DND-41 (cell line): ENCODE data around the gene EOGT.

Experiments used
- ATAC-seq: fragments of 200-7000 bp; cut with Tn5 transposase; 3 replicates; pipeline ENCODE4 v1.9.1; 2021; ENCODE audit warnings: low read depth; ENCODE audit not compliant: insufficient read depth
- DNase-seq: peaks from one replicate; pipeline ENCODE4 v3.0.0-alpha.2; 2020
- H2AFZ ChIP-seq: 2 replicates; pipeline ENCODE4 v1.6.0; 2012; ENCODE audit warnings: low read depth, low read length
- H3K27ac ChIP-seq: 2 replicates; pipeline ENCODE4 v1.5.1; 2012; ENCODE audit warnings: low read length, inconsistent platforms
- H3K27me3 ChIP-seq: fragments of 200-600 bp; sonication (generic); 2 replicates; pipeline ENCODE4 v1.6.0; 2012; ENCODE audit warnings: low read length, mild to moderate bottlenecking, inconsistent platforms; ENCODE audit not compliant: insufficient read depth, poor library complexity
- H3K36me3 ChIP-seq: 2 replicates; pipeline ENCODE4 v1.5.1; 2012; ENCODE audit warnings: low read length, inconsistent platforms; ENCODE audit not compliant: insufficient read depth
- H3K4me1 ChIP-seq: 2 replicates; pipeline ENCODE4 v1.5.1; 2012; ENCODE audit warnings: mild to moderate bottlenecking, low read length; ENCODE audit not compliant: insufficient read depth
- H3K4me2 ChIP-seq: 2 replicates; pipeline ENCODE4 v1.6.0; 2012; ENCODE audit warnings: mild to moderate bottlenecking, moderate library complexity, low read length, inconsistent platforms; ENCODE audit not compliant: insufficient read depth
- H3K4me3 ChIP-seq, 2 experiments: fragments of 200-600 bp in 1 of 2; shearing (Covaris generic) in 1 of 2; 2 replicates each; pipeline ENCODE4 v1.5.1; 2012 to 2016; ENCODE audit warnings: inconsistent platforms in 2 of 2, low read length in 2 of 2, mild to moderate bottlenecking in 2 of 2, low read depth in 1 of 2, moderate library complexity in 1 of 2
- H3K79me2 ChIP-seq: 2 replicates; pipeline ENCODE4 v1.6.0; 2012; ENCODE audit warnings: low read length, inconsistent platforms; ENCODE audit not compliant: insufficient read depth
- H3K9ac ChIP-seq: 2 replicates; pipeline ENCODE4 v1.6.0; 2012; ENCODE audit warnings: low read depth, mild to moderate bottlenecking, inconsistent platforms, low read length, moderate library complexity
- H3K9me3 ChIP-seq: 2 replicates; pipeline ENCODE4 v1.5.1; 2012; ENCODE audit warnings: low read length, moderate library complexity, mild to moderate bottlenecking, inconsistent platforms; ENCODE audit not compliant: insufficient read depth, severe bottlenecking
- H4K20me1 ChIP-seq: 2 replicates; pipeline ENCODE4 v1.6.0; 2012; ENCODE audit warnings: low read length; ENCODE audit not compliant: insufficient read depth
- CTCF ChIP-seq: IDR thresholded peaks from 2 replicates; pipeline ENCODE4 v1.5.1; 2012; ENCODE audit warnings: borderline replicate concordance, low read length, moderate library complexity, mild to moderate bottlenecking; ENCODE audit not compliant: poor library complexity, severe bottlenecking; ENCODE audit errors: extremely low read depth
- EZH2 ChIP-seq: IDR thresholded peaks from 3 replicates; pipeline ENCODE4 v1.6.1; 2012; ENCODE audit warnings: borderline replicate concordance, low read depth, mild to moderate bottlenecking, moderate library complexity, low read length, inconsistent platforms; ENCODE audit not compliant: severe bottlenecking

EOGT gene

GRCh38 chr3:68963376-68963775, 50.1 kb downstream of the EOGT start:
- no peak for TF ChIP-seq EZH2
- no peak for TF ChIP-seq CTCF
- Histone ChIP-seq H2AFZ (no peak overlapping the region), H3K79me2 (no peaks in the 10 kb centered on the region), H4K20me1 (no peaks in the 10 kb centered on the region), H3K4me3 (no peak overlapping the region), H3K36me3 (no peaks in the 10 kb centered on the region), H3K9me3 (no peaks in the 10 kb centered on the region), H3K9ac (no peak overlapping the region), H3K27ac (no peak overlapping the region), H3K27me3 (peaks cover 18% of the 10 kb centered on the region), H3K4me1 (no peaks in the 10 kb centered on the region), H3K4me2 (no peak overlapping the region)
- DNase-seq = no peak
- ATAC-seq = no peak

- H3K4me1 ChIP-seq = no peaks in the 10 kb centered on the region
- H3K9ac ChIP-seq = no peak overlapping the region
- ATAC-seq (no peak), DNase-seq (no peak)
- peaks cover 25% of the 10 kb centered on the region for H3K27me3 ChIP-seq
- H3K79me2 ChIP-seq = no peaks in the 10 kb centered on the region
- no peak overlapping the region for H3K4me2 ChIP-seq
- H3K27ac ChIP-seq = no peak overlapping the region
- H2AFZ ChIP-seq = no peak overlapping the region
- TF ChIP-seq EZH2 (no peak), CTCF (no peak)
- H4K20me1 ChIP-seq = no peaks in the 10 kb centered on the region
- no peak overlapping the region for H3K4me3 ChIP-seq
- H3K9me3 ChIP-seq = no peaks in the 10 kb centered on the region
- H3K36me3 ChIP-seq = no peaks in the 10 kb centered on the region
These were observed 54.6 kb downstream of the EOGT start for GRCh38 chr3:68958932-68959331.

- no peaks in the 10 kb centered on the region for H3K4me1 ChIP-seq
- H3K4me3 ChIP-seq = no peak overlapping the region
- no peak overlapping the region for H3K27ac ChIP-seq
- H3K36me3 ChIP-seq = no peaks in the 10 kb centered on the region
- peaks cover 25% of the 10 kb centered on the region for H3K27me3 ChIP-seq
- ATAC-seq (no peak), DNase-seq (no peak)
- TF ChIP-seq CTCF = no peak
- no peak overlapping the region for H3K4me2 ChIP-seq
- no peaks in the 10 kb centered on the region for H4K20me1 ChIP-seq
- H3K79me2 ChIP-seq = no peaks in the 10 kb centered on the region
- H3K9me3 ChIP-seq = no peaks in the 10 kb centered on the region
- H3K9ac ChIP-seq = no peak overlapping the region
- H2AFZ ChIP-seq = no peak overlapping the region
These were observed 55.6 kb downstream of the EOGT start for GRCh38 chr3:68957895-68958294.

GRCh38 chr3:68953816-68954444, 59.6 kb downstream of the EOGT start:
- no peak overlapping the region for H3K9ac ChIP-seq
- no peaks in the 10 kb centered on the region for H3K4me1 ChIP-seq
- no peak overlapping the region for H3K27ac ChIP-seq
- DNase-seq (no peak), ATAC-seq (no peak)
- no peak overlapping the region for H2AFZ ChIP-seq
- H3K4me3 ChIP-seq = no peak overlapping the region
- H4K20me1 ChIP-seq = no peaks in the 10 kb centered on the region
- H3K4me2 ChIP-seq = no peak overlapping the region
- no peak for TF ChIP-seq EZH2
- no peak for TF ChIP-seq CTCF
- H3K36me3 ChIP-seq = no peaks in the 10 kb centered on the region
- H3K79me2 ChIP-seq = no peaks in the 10 kb centered on the region
- H3K9me3 ChIP-seq = no peaks in the 10 kb centered on the region
- peaks cover 21% of the 10 kb centered on the region for H3K27me3 ChIP-seq
